HuH-7.5 (cell line): Measurements from ENCODE around the gene ANKDD1B.
"Not testable (repeated sequence)": the region's sequence is repeated elsewhere in the genome, so short reads cannot be mapped to it uniquely, and the experiment has no call there.

Experiments
- DNase-seq: peaks from one replicate; pipeline ENCODE4 v3.0.0; 2011; ENCODE audit warnings: low spot score

The ANKDD1B gene

DNA sequence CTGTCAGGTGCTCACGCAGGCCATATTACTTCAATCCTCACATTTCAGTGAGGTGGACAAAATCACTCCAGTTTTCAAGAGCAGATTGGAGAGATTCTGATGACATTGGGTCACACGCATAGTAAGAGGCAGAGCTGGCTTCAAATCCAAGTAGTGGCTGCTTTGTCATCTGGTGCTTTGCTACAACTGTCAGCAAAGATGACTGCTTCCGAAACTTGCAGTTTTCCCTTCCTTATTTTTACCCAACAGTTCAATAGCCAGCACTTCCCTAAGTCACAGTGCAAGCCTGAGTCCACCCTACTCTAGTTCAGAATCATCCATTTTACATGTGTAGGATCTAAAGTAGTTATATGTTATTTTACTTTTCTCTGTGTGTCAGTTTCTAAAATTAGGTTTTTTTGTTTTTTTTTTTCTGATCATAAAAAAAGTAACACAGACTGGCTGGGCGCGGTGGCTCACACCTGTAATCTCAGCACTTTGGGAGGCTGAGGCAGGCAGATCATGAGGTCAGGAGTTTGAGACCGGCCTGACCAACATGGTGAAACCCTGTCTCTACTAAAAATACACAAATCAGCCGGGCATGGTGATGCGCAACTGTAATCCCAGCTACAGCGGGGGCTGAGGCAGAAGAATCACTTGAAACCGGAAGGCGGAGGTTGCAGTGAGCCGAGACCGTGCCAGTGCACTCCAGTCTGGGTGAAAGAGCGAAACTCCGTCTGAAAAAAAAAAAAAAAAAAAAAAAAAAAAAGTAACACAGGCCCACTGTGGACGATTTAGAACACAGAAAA lies 49.6 kb downstream of the ANKDD1B start:
- DNase-seq: no peak

GRCh38 chr5:75662061-75662460 lies 50.8 kb downstream of the ANKDD1B start:
- no peak for DNase-seq

GRCh38 chr5:75663579-75664284 lies 52.5 kb downstream of the ANKDD1B start:
- DNase-seq: no peak

GRCh38 chr5:75664979-75665378 lies 53.7 kb downstream of the ANKDD1B start:
- no peak for DNase-seq

- no peak for DNase-seq
Measured at GRCh38 chr5:75666801-75667200, 55.5 kb downstream of the ANKDD1B start.

GRCh38 chr5:75667586-75667985 lies 56.3 kb downstream of the ANKDD1B start:
- DNase-seq: no peak

DNA sequence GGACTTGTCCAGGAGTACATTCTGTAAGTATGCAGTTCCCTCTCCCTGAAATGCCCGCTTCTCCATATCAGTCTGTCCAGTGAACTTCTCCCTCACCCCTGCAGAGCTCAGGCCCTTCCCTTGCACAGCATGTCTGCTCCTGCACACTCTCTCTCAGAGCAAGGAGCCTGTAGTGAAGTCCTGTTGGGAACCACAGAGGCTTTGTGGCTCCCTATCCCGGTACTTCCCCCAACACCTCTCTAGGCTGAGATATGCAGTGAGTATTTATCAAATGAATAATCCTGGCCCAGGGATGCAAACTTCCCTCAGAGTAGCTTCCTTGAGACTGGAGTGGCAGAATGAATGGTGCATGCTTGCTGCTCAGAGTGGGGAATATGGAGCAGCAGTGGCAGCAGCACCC lies 57.2 kb downstream of the ANKDD1B start:
- no peak for DNase-seq

GRCh38 chr5:75668977-75669689 lies 57.9 kb downstream of the ANKDD1B start:
- peak; percentile 21 for DNase-seq

GRCh38 chr5:75670577-75670976 lies 59.3 kb downstream of the ANKDD1B start:
- DNase-seq: no peak

- no peak for DNase-seq
Measured at GRCh38 chr5:75671506-75671905, 60.3 kb downstream of the ANKDD1B start.

DNA sequence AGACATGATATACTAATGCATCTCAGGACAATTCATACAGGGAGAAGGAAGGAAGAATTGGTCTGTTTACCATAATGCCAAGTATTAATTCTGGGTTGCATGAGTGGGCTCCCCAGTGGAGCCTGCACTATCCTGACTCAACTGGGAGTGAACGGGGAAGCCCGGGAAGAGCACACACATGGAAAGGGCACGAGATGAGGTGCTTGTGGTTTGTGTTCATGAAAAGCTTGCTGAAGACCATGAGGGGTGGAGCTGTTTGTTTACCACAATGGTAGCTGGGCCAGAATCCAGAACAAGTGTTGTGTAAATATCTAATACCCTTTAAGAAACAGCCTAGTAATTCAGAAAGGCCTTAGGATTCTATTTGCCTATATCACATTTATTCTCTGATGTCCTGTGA lies 61.4 kb downstream of the ANKDD1B start:
- no peak for DNase-seq

DNA sequence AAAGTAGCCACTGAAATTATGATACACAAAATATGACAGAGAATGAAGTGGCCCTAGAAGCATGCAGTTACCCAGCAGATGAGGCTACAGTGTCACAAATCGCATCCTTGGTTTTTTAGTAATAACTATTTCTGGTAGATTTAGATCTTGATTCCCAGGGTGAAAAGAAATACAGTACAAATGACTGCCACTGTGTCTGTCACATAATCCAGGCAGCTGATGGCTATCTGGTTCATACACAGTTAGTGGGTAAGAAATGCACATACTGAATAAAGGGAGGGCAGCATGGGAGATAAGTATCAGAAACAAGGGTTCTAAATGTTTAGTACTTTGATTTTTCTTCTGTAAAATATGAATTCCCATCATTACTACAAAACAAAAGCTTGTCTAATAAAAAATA lies 64.5 kb downstream of the ANKDD1B start:
- DNase-seq: no peak

DNA sequence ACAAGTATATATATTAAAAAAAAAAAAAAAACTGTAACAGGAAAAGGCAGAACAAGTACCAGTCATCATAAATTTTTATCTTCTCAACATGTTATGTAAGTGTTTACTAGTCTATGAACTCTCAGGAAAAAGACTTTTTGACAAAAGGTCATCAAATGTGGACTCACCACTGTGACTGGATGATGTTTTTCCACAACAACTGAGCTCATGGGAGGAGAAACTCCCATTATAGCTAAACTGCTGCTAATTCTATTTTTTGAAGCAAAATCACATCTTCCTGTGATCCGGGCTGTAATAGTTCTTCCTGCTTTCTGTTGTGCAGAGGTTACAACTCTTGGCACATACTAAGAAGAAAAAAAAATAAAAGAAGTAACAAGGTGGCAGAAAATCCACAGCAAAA lies 66.4 kb downstream of the ANKDD1B start:
- no peak for DNase-seq

- DNase-seq: no peak
Measured at GRCh38 chr5:75678155-75678554, 66.9 kb downstream of the ANKDD1B start.

- no peak for DNase-seq
Measured at GRCh38 chr5:75681125-75681830, 70.0 kb downstream of the ANKDD1B start.

DNA sequence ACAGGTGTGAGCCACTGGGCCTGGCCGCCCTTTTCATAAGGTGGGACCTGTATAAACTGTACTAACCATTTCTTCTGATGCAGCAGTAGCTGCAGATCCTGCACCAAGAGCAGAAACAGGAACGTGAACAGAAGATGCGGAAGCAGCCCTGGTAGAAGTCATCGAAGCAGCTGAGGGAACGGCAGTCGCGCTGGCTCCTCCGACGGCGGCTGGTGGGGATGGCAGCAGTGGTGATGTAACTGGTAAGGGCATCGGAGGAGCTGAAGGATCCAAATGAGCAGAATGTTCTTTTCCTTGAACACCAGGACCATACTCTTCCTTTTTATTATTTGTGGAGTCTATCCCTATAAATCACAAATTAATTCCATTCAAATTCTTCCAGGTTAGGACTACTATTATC lies 73.9 kb downstream of the ANKDD1B start:
- DNase-seq: no peak

- no peak for DNase-seq
Measured at GRCh38 chr5:75686480-75686879, 75.2 kb downstream of the ANKDD1B start.

DNA sequence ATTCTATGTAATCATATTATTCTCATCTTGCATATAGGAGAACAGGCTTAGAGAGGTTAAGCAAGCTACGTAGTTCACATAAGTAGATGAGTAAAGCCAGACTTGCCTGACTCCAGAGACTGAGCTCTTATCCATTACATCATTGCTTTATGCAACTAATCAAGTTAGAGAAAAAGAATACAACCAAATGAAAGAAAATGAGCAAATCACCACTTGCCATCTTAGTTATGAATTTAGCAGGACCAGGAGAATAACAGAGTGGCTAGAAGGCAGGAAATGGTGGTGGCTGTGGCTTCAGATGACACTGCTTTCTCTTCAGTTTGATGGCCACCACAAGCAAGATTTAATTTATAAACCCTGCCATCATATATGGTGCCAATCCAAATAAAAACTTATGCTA lies 79.4 kb downstream of the ANKDD1B start:
- DNase-seq: no peak

- no peak for DNase-seq
Measured at GRCh38 chr5:75694781-75695180, 83.5 kb downstream of the ANKDD1B start.

DNA sequence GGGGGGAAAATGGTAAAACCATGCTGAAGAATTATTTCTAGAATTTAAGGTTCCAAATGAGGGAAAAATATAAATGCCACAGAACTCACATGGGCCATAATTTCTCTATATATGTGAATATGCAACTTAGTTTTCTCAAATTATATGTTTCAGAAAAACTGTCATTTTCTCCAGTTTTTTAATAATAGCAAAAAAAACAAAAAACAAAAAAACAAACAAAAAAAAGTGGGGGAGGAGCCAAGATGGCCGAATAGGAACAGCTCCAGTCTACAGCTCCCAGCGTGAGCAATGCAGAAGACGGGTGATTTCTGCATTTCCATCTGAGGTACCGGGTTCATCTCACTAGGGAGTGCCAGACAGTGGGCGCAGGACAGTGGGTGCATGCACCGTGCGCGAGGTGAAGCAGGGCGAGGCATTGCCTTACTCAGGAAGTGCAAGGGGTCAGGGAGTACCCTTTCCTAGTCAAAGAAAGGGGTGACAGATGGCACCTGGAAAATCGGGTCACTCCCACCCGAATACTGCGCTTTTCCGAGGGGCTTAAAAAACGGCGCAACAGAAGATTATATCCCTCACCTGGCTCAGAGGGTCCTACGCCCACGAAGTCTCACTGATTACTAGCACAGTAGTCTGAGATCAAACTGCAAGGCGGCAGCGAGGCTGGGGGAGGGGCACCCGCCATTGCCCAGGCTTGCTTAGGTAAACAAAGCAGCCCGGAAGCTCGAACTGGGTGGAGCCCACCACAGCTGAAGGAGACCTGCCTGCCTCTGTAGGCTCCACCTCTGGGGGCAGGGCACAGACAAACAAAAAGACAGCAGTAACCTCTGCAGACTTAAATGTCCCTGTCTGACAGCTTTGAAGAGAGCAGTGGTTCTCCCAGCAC lies 84.5 kb downstream of the ANKDD1B start:
- DNase-seq: not testable (repeated sequence)

DNA sequence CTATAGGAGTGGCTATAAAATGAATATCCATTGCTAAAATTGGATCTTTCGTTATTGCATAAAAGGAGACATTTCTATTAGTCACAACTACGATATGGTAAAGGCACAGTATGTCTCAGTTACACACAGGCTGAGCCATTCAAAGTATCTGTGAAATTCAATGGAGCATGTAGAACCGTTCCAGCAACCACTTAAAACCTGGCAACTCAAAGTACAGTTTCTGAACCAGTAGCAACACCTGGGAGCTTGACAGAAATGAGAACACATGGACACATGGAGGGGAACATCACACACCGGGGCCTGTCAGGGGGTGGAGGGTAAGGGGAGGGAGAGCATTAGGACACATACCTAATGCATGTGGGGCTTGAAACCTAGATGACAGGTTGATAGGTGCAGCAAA lies 90.6 kb downstream of the ANKDD1B start:
- no peak for DNase-seq
